Astrocyte of the cerebellum (primary cell): ENCODE data around the gene MT1F.
A peak's percentile ranks its signal among the peaks of the same experiment; 100 is the strongest.

Source experiments
- DNase-seq: peaks from one replicate; pipeline ENCODE4 v3.0.0-alpha.2; 2011; ENCODE audit warnings: low read depth
- H3K4me3 ChIP-seq: 2 replicates; pipeline ENCODE4 v1.5.1; 2011; ENCODE audit warnings: mild to moderate bottlenecking, low read depth, low read length, moderate library complexity
- in situ Hi-C: cut with HindIII; loops from 2 replicates; pipeline ENCODE4 v1.10.0; 2017; ENCODE audit warnings: low sequenced_read_pairs
- TF ChIP-seq, protein P1 (sequence below): IDR thresholded peaks from 2 replicates; pipeline ENCODE4 v1.5.1; 2012; ENCODE audit warnings: low read length, low read depth, moderate library complexity, mild to moderate bottlenecking; ENCODE audit errors: missing control alignments

MT1F gene

GRCh38 chr16:56611281-56611833 is 46.4 kb upstream of the MT1F start:
- DNase-seq, result no peak
- in situ Hi-C loops, result no loop called here
- H3K4me3 ChIP-seq, result no peak overlapping the region
- TF ChIP-seq, protein P1, sequence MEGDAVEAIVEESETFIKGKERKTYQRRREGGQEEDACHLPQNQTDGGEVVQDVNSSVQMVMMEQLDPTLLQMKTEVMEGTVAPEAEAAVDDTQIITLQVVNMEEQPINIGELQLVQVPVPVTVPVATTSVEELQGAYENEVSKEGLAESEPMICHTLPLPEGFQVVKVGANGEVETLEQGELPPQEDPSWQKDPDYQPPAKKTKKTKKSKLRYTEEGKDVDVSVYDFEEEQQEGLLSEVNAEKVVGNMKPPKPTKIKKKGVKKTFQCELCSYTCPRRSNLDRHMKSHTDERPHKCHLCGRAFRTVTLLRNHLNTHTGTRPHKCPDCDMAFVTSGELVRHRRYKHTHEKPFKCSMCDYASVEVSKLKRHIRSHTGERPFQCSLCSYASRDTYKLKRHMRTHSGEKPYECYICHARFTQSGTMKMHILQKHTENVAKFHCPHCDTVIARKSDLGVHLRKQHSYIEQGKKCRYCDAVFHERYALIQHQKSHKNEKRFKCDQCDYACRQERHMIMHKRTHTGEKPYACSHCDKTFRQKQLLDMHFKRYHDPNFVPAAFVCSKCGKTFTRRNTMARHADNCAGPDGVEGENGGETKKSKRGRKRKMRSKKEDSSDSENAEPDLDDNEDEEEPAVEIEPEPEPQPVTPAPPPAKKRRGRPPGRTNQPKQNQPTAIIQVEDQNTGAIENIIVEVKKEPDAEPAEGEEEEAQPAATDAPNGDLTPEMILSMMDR, result no peak

GRCh38 chr16:56613706-56614105 is 44.1 kb upstream of the MT1F start:
- in situ Hi-C loops, result no loop called here
- DNase-seq, result no peak
- H3K4me3 ChIP-seq, result no peak overlapping the region
- TF ChIP-seq, protein P1, result no peak

DNA sequence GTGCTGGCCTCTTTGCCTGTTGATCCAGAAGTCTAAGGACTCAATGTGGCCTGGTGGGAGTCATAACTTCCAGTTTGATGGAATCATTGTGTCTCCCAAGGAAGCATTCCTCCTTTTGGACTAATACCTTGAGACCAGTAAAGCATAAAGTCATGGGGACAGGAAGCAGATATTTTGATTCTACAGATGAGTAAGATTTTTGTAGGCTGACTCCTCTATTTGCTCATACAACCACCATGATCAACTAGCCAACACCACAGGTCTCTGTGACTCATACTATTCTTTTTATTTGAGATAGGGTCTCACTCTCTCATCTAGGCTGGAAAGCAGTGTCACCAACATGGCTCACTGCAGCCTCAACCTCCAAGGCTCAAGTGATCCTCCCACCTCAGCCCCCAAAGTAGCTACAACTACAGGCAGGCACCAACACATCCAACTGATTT is 43.2 kb upstream of the MT1F start:
- TF ChIP-seq, protein P1, result no peak
- DNase-seq, result peak; percentile 66
- H3K4me3 ChIP-seq, result no peak overlapping the region
- in situ Hi-C loops, result no loop called here

DNA sequence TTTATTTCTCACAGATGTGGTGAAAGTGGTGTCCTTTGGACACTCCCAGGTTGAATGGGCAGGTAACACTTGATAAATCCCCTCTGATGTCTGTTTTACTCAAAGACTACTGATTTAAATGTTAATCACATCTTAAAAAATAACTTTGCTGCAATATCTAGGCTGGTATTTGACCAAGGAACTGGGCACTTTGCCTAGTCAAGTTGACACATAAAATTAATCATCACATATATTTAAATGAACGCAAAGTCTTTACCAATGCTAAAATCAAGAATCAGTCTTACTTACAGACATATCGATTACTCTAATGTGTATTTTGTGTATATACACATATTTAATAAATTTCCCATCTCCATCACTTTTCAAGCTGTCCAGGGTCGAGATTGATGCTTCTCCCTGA is 42.4 kb upstream of the MT1F start:
- TF ChIP-seq, protein P1, result no peak
- no peak overlapping the region for H3K4me3 ChIP-seq
- DNase-seq, result no peak
- in situ Hi-C loops, result no loop called here

DNA sequence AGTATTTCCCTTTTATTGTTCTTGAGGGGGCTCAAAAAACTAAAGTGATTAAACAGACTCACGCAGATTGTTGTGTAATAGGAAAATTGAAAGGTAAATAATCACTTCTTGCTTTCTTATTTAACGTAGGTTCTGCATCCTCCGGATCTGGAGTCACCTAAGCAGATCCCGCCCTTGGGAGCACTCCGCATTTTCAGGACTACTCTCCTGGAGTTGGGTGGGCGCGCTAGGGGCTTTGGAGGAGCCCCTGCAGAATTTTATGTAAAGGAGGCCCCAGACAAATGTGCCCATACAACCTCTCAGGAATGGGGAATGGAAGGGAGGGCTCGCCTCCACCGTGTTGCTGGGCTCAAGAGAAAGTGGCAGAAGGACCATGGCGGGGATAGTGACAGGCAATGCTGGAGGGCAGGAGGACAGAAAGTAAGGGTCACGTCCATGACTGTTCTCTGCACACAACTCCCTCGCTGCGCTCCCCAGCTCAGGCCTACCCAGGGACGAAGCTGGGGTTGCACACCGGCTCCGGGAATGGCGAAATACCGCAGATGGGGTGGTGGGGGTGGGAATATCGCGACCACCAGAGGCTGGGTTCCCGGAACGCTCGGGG is 41.0 kb upstream of the MT1F start:
- DNase-seq, result no peak
- TF ChIP-seq, protein P1, result no peak
- peak overlapping the region; percentile 28 for H3K4me3 ChIP-seq
- in situ Hi-C loops, result no loop called here

GRCh38 chr16:56617212-56618085 is 40.3 kb upstream of the MT1F start:
- DNase-seq, result no peak
- H3K4me3 ChIP-seq, result peak overlapping the region; percentile 28
- TF ChIP-seq, protein P1, result no peak
- in situ Hi-C loops, result no loop called here
